ENCODE data around the gene RPLP2.

DNA sequence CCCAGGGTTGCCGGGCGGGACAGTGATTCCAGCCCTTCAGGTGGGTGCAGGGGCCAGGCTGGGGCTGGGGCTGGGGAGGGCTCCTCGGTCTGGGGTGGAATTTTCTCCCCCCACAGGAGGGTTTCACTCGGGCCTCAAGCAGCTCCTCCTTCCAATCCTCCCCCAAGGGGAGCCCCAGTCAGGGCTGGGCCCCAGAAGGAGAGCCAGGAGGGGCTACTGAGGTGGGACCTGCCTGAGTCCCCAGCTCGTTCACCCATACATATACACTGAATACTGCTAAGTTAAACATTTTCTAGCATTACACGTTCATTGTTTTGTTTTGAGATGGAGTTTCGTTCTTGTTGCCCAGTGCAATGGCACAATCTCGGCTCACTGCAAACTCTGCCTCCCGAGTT is 16.5 kb downstream of the RPLP2 start:
- TF ChIP-seq, protein P1, sequence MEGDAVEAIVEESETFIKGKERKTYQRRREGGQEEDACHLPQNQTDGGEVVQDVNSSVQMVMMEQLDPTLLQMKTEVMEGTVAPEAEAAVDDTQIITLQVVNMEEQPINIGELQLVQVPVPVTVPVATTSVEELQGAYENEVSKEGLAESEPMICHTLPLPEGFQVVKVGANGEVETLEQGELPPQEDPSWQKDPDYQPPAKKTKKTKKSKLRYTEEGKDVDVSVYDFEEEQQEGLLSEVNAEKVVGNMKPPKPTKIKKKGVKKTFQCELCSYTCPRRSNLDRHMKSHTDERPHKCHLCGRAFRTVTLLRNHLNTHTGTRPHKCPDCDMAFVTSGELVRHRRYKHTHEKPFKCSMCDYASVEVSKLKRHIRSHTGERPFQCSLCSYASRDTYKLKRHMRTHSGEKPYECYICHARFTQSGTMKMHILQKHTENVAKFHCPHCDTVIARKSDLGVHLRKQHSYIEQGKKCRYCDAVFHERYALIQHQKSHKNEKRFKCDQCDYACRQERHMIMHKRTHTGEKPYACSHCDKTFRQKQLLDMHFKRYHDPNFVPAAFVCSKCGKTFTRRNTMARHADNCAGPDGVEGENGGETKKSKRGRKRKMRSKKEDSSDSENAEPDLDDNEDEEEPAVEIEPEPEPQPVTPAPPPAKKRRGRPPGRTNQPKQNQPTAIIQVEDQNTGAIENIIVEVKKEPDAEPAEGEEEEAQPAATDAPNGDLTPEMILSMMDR (IDR thresholded peaks at IDR 0.05): no peak
- TF ChIP-seq EZH2phosphoT487 (IDR thresholded peaks at IDR 0.05): no peak

All from neural progenitor cell (in vitro differentiated cells).